GM23338 (cell line): ENCODE data around the gene SLC13A4. TPM values are rescaled to one million over a fixed set of nuclear protein-coding genes. Genes with fewer than 3 reads are reported as not detected.

Experiments
- ATAC-seq: fragments of 200-7000 bp; cut with Tn5 transposase; 3 replicates; pipeline ENCODE4 v1.9.1; 2020
- DNase-seq: peaks from one replicate; pipeline ENCODE4 v3.0.0-alpha.2; 2015; ENCODE audit warnings: low spot score
- H2AFZ ChIP-seq: fragments of 200-600 bp; sonication (generic); 2 replicates; pipeline ENCODE4 v1.8.0; 2016; ENCODE audit warnings: antibody characterized with exemption, mild to moderate bottlenecking, moderate library complexity
- H3F3A ChIP-seq: fragments of 200-600 bp; sonication (generic); replicated peaks from 2 replicates; pipeline ENCODE4 v1.8.0; 2017; ENCODE audit warnings: antibody characterized with exemption, mixed run types, low read depth
- H3K27ac ChIP-seq: fragments of 200-600 bp; sonication (generic); 2 replicates; pipeline ENCODE4 v1.6.1; 2016; ENCODE audit warnings: low read depth
- H3K27me3 ChIP-seq: fragments of 200-600 bp; sonication (generic); 2 replicates; pipeline ENCODE4 v1.8.0; 2016; ENCODE audit warnings: mild to moderate bottlenecking, mixed run types, moderate library complexity; ENCODE audit not compliant: insufficient read depth
- H3K36me3 ChIP-seq: fragments of 200-600 bp; sonication (generic); 2 replicates; pipeline ENCODE4 v1.8.0; 2016; ENCODE audit warnings: mild to moderate bottlenecking; ENCODE audit not compliant: insufficient read depth
- H3K4me1 ChIP-seq: fragments of 200-600 bp; sonication (generic); 2 replicates; pipeline ENCODE4 v1.8.0; 2016; ENCODE audit warnings: mild to moderate bottlenecking, moderate library complexity; ENCODE audit not compliant: insufficient read depth
- H3K4me2 ChIP-seq: fragments of 200-600 bp; sonication (generic); 2 replicates; pipeline ENCODE4 v1.7.1; 2017; ENCODE audit warnings: mixed run types
- H3K4me3 ChIP-seq: fragments of 200-600 bp; sonication (generic); 2 replicates; pipeline ENCODE4 v1.6.1; 2016; ENCODE audit warnings: mixed run types
- H3K79me2 ChIP-seq: fragments of 200-600 bp; sonication (generic); replicated peaks from 2 replicates; pipeline ENCODE4 v1.8.0; 2017; ENCODE audit warnings: mild to moderate bottlenecking; ENCODE audit not compliant: insufficient read depth
- H3K9me2 ChIP-seq: fragments of 200-600 bp; sonication (generic); 2 replicates; pipeline ENCODE4 v1.8.0; 2017; ENCODE audit not compliant: insufficient read depth
- H4K20me1 ChIP-seq: fragments of 200-600 bp; sonication (generic); replicated peaks from 2 replicates; pipeline ENCODE4 v1.8.0; 2017; ENCODE audit warnings: mild to moderate bottlenecking; ENCODE audit not compliant: insufficient read depth
- H3K27ac Mint-ChIP-seq: 2 replicates; pipeline ENCODE4 v1.8.0; 2020; ENCODE audit warnings: inconsistent platforms, mild to moderate bottlenecking, moderate library complexity, mixed read lengths
- H3K27me3 Mint-ChIP-seq: 3 replicates; pipeline ENCODE4 v1.8.0; 2022; ENCODE audit warnings: low read depth, mild to moderate bottlenecking, moderate library complexity, mixed read lengths, inconsistent platforms; ENCODE audit not compliant: insufficient read depth, poor library complexity
- H3K36me3 Mint-ChIP-seq: 3 replicates; pipeline ENCODE4 v1.8.0; 2021; ENCODE audit warnings: low read depth, mild to moderate bottlenecking, inconsistent platforms, moderate library complexity, mixed read lengths
- H3K4me1 Mint-ChIP-seq: 3 replicates; pipeline ENCODE4 v1.8.0; 2020; ENCODE audit warnings: mild to moderate bottlenecking, inconsistent platforms, mixed read lengths
- H3K4me3 Mint-ChIP-seq: 3 replicates; pipeline ENCODE4 v1.8.0; 2021; ENCODE audit warnings: moderate library complexity, mild to moderate bottlenecking, inconsistent platforms, mixed read lengths
- H3K9me3 Mint-ChIP-seq: 3 replicates; pipeline ENCODE4 v1.8.0; 2020; ENCODE audit warnings: moderate library complexity, mild to moderate bottlenecking, inconsistent platforms, mixed read lengths
- CTCF ChIP-seq, 2 experiments: fragments of 200-600 bp in 1 of 2; sonication (generic) in 1 of 2; conservative IDR thresholded peaks; 2 replicates each; pipeline versions ENCODE4 v1.5.1 to v1.6.1; 2016 to 2017; ENCODE audit warnings: antibody characterized with exemption in 2 of 2, low read depth in 2 of 2, mild to moderate bottlenecking in 2 of 2, moderate library complexity in 1 of 2
- NANOG ChIP-seq: IDR thresholded peaks from 2 replicates; pipeline ENCODE4 v1.6.1; 2016; ENCODE audit warnings: antibody characterized with exemption, borderline replicate concordance
- STAT1 ChIP-seq: IDR thresholded peaks from one replicate; pipeline ENCODE4 v1.6.1; 2016; ENCODE audit warnings: antibody characterized with exemption; ENCODE audit not compliant: unreplicated experiment
- ZNF331 ChIP-seq: fragments of 250-450 bp; sonication (Bioruptor Pico); IDR thresholded peaks from 2 replicates; pipeline ENCODE4 v1.5.0; 2020; ENCODE audit warnings: low read depth, mild to moderate bottlenecking, moderate library complexity
- ZNF462 ChIP-seq: fragments of 250-450 bp; sonication (Bioruptor Pico); IDR thresholded peaks from 2 replicates; pipeline ENCODE4 v1.5.0; 2020; ENCODE audit warnings: mild to moderate bottlenecking, moderate library complexity
- polyA plus RNA-seq: library from polyadenylated mRNA; unstranded; fragments of >200 nt; fragmentation: Nextera tagmentation; extraction: Ambion mirVana; gene quantifications from 2 replicates; pipeline ENCODE4 v1.2.1, GENCODE V29; 2016
- total RNA-seq: library from RNA; depleted of rRNA; stranded (reverse); fragments of >200 nt; shearing (Covaris generic); gene quantifications from 2 replicates; pipeline ENCODE4 v1.2.3, GENCODE V29; 2014
- TF ChIP-seq, protein P1 (sequence below): IDR thresholded peaks from 2 replicates; pipeline ENCODE4 v1.6.1; 2016; ENCODE audit warnings: antibody characterized with exemption

Gene SLC13A4
- total and polyA plus RNA-seq, 2 experiments from 2014 or later, result 1.7 to 2.3 TPM

- TF ChIP-seq ZNF462 (CRISPR knock-in tag) (no peak), STAT1 (no peak), ZNF331 (CRISPR knock-in tag) (no peak)
- TF ChIP-seq, protein P1, sequence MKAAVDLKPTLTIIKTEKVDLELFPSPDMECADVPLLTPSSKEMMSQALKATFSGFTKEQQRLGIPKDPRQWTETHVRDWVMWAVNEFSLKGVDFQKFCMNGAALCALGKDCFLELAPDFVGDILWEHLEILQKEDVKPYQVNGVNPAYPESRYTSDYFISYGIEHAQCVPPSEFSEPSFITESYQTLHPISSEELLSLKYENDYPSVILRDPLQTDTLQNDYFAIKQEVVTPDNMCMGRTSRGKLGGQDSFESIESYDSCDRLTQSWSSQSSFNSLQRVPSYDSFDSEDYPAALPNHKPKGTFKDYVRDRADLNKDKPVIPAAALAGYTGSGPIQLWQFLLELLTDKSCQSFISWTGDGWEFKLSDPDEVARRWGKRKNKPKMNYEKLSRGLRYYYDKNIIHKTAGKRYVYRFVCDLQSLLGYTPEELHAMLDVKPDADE, result no peak
These were observed 18.5 kb downstream of the SLC13A4 start (continued) for GRCh38 chr7:135709508-135709907.

GRCh38 chr7:135708041-135708440 is 19.9 kb downstream of the SLC13A4 start:
- Mint-ChIP-seq H3K27me3 (peaks cover 7% of the 10 kb centered on the region), H3K27ac (no peak overlapping the region), H3K36me3 (no peaks in the 10 kb centered on the region), H3K4me3 (no peak overlapping the region), H3K4me1 (peaks cover 17% of the 10 kb centered on the region), H3K9me3 (no peaks in the 10 kb centered on the region)
- H3K27ac ChIP-seq, result no peak overlapping the region
- DNase-seq, result peak; percentile 59
- ATAC-seq, result peak; percentile 27
- peaks cover 10% of the 10 kb centered on the region for H3K4me1 ChIP-seq
- H2AFZ ChIP-seq, result no peak overlapping the region
- no peak overlapping the region for H3K4me3 ChIP-seq
- no peak overlapping the region for H3K4me2 ChIP-seq
- TF ChIP-seq NANOG (no peak), CTCF (conservative IDR thresholded peaks at IDR 0.05; ENCODE audit: low read depth in 2 of 2) (peak; percentile 25 to 59; a peak in 3 of 4 replicates)
- H3K27me3 ChIP-seq, result no peaks in the 10 kb centered on the region
- H3F3A ChIP-seq, result 0 out of 2 replicates have a peak, but pooled peaks cover 3% of the 10 kb centered on the region
- H3K36me3 ChIP-seq, result no peaks in the 10 kb centered on the region
- H3K9me2 ChIP-seq, result no peaks in the 10 kb centered on the region; the same call in 1 of the 2 replicates
- no peaks in the 10 kb centered on the region for H3K79me2 ChIP-seq
- no peaks in the 10 kb centered on the region for H4K20me1 ChIP-seq
